ENCODE data around the gene SLC5A3.

The SLC5A3 gene

GRCh38 chr21:34047835-34048234 lies 25.5 kb upstream of the SLC5A3 start:
- no peak for ATAC-seq
- no peak for TF ChIP-seq SNAI2 (CRISPR knock-in tag; IDR thresholded peaks at IDR 0.05)
- no peak for TF ChIP-seq TCF4 (CRISPR knock-in tag; IDR thresholded peaks at IDR 0.05; ENCODE audit: borderline replicate concordance)
- no peak for TF ChIP-seq ZFP3 (CRISPR knock-in tag; IDR thresholded peaks at IDR 0.05)
- TF ChIP-seq ZC3H10 (CRISPR knock-in tag; IDR thresholded peaks at IDR 0.05) = no peak
- no peak for TF ChIP-seq POU6F1 (CRISPR knock-in tag; IDR thresholded peaks at IDR 0.05; ENCODE audit: borderline replicate concordance, low read depth)
- TF ChIP-seq BACH2 (CRISPR knock-in tag; IDR thresholded peaks at IDR 0.05; ENCODE audit: borderline replicate concordance) = no peak
- no peak for TF ChIP-seq OSR1 (CRISPR knock-in tag; IDR thresholded peaks at IDR 0.05)
- no peak for TF ChIP-seq ZNF565 (CRISPR knock-in tag; conservative IDR thresholded peaks at IDR 0.05; ENCODE audit: low read depth)
- TF ChIP-seq ZFP30 (CRISPR knock-in tag; IDR thresholded peaks at IDR 0.05) = no peak
- TF ChIP-seq ISL1 (CRISPR knock-in tag; IDR thresholded peaks at IDR 0.05) = no peak
- no peak for TF ChIP-seq ZNF8 (CRISPR knock-in tag; IDR thresholded peaks at IDR 0.05)
- TF ChIP-seq GLIS3 (CRISPR knock-in tag; IDR thresholded peaks at IDR 0.05) = no peak
- TF ChIP-seq CSDC2 (CRISPR knock-in tag; IDR thresholded peaks at IDR 0.05) = no peak
- no peak for TF ChIP-seq ZNF70 (CRISPR knock-in tag; IDR thresholded peaks at IDR 0.05)
- TF ChIP-seq PATZ1 (CRISPR knock-in tag; IDR thresholded peaks at IDR 0.05; ENCODE audit: borderline replicate concordance) = no peak

GRCh38 chr21:34052171-34052570 lies 21.2 kb upstream of the SLC5A3 start:
- ATAC-seq = no peak
- TF ChIP-seq RARB (CRISPR knock-in tag; IDR thresholded peaks at IDR 0.05) = no peak
- no peak for TF ChIP-seq ZNF565 (CRISPR knock-in tag; conservative IDR thresholded peaks at IDR 0.05; ENCODE audit: low read depth)
- no peak for TF ChIP-seq ISL1 (CRISPR knock-in tag; IDR thresholded peaks at IDR 0.05)
- no peak for TF ChIP-seq TSHZ2 (CRISPR knock-in tag; IDR thresholded peaks at IDR 0.05)
- TF ChIP-seq CREB5 (CRISPR knock-in tag; IDR thresholded peaks at IDR 0.05; ENCODE audit: low read depth) = no peak
- TF ChIP-seq GLIS3 (CRISPR knock-in tag; IDR thresholded peaks at IDR 0.05) = no peak
- no peak for TF ChIP-seq TCF4 (CRISPR knock-in tag; IDR thresholded peaks at IDR 0.05; ENCODE audit: borderline replicate concordance)
- no peak for TF ChIP-seq PPARA (CRISPR knock-in tag; IDR thresholded peaks at IDR 0.05; ENCODE audit: borderline replicate concordance)
- TF ChIP-seq ARNTL (CRISPR knock-in tag; IDR thresholded peaks at IDR 0.05; ENCODE audit: borderline replicate concordance, low read depth) = no peak
- TF ChIP-seq OSR1 (CRISPR knock-in tag; IDR thresholded peaks at IDR 0.05) = no peak
- no peak for TF ChIP-seq BACH2 (CRISPR knock-in tag; IDR thresholded peaks at IDR 0.05; ENCODE audit: borderline replicate concordance)
- TF ChIP-seq ZNF70 (CRISPR knock-in tag; IDR thresholded peaks at IDR 0.05) = no peak
- TF ChIP-seq ZFP3 (CRISPR knock-in tag; IDR thresholded peaks at IDR 0.05) = no peak
- TF ChIP-seq TOX (CRISPR knock-in tag; IDR thresholded peaks at IDR 0.05; ENCODE audit: borderline replicate concordance) = no peak
- TF ChIP-seq POU6F1 (CRISPR knock-in tag; IDR thresholded peaks at IDR 0.05; ENCODE audit: borderline replicate concordance, low read depth) = no peak
- no peak for TF ChIP-seq ESRRG (CRISPR knock-in tag; IDR thresholded peaks at IDR 0.05)
- TF ChIP-seq CSRNP3 (CRISPR knock-in tag; IDR thresholded peaks at IDR 0.05) = no peak
- no peak for TF ChIP-seq CSDC2 (CRISPR knock-in tag; IDR thresholded peaks at IDR 0.05)
- no peak for TF ChIP-seq ZNF8 (CRISPR knock-in tag; IDR thresholded peaks at IDR 0.05)
